DMS 273 treated with DMSO at 0.1 percent for 48 hours (cell line): ENCODE data around the gene AP1AR.
"Not testable (repeated sequence)": the region's sequence is repeated elsewhere in the genome, so short reads cannot be mapped to it uniquely, and the experiment has no call there.

Experiments
- DNase-seq: peaks from one replicate; lab custom pipeline; 2025; lab: John Stamatoyannopoulos, UW

AP1AR gene

GRCh38 chr4:112279025-112279881, 47.7 kb downstream of the AP1AR start:
- no peak for DNase-seq

GRCh38 chr4:112279882-112280315, 48.3 kb downstream of the AP1AR start:
- DNase-seq: no peak

- DNase-seq: no peak
Measured at GRCh38 chr4:112280386-112281056, 48.9 kb downstream of the AP1AR start.

GRCh38 chr4:112281895-112282398, 50.4 kb downstream of the AP1AR start:
- DNase-seq: not testable (repeated sequence)

GRCh38 chr4:112282860-112283667, 51.5 kb downstream of the AP1AR start:
- no peak for DNase-seq

- DNase-seq: no peak
Measured at GRCh38 chr4:112284166-112284565, 52.6 kb downstream of the AP1AR start.

- DNase-seq: no peak
Measured at GRCh38 chr4:112284662-112285411, 53.2 kb downstream of the AP1AR start.

GRCh38 chr4:112287258-112287989, 55.8 kb downstream of the AP1AR start:
- DNase-seq: no peak

GRCh38 chr4:112288455-112288854, 56.9 kb downstream of the AP1AR start:
- DNase-seq: no peak

GRCh38 chr4:112289407-112290253, 58.0 kb downstream of the AP1AR start:
- DNase-seq: no peak

- DNase-seq: no peak
Measured at GRCh38 chr4:112290341-112290740, 58.8 kb downstream of the AP1AR start.

- peak; percentile 22 for DNase-seq
Measured at GRCh38 chr4:112296949-112297880, 65.6 kb downstream of the AP1AR start, which contains the start of gene ALPK1. ALPK1 (plus strand) TSS chr4:112297369.

GRCh38 chr4:112299721-112300120, 68.1 kb downstream of the AP1AR start:
- no peak for DNase-seq

GRCh38 chr4:112302320-112303274, 71.0 kb downstream of the AP1AR start:
- no peak for DNase-seq

GRCh38 chr4:112305477-112305876, 73.9 kb downstream of the AP1AR start:
- DNase-seq: not testable (repeated sequence)

- peak; percentile 19 for DNase-seq
Measured at GRCh38 chr4:112309263-112309791, 77.7 kb downstream of the AP1AR start.

GRCh38 chr4:112311516-112311915, 79.9 kb downstream of the AP1AR start:
- no peak for DNase-seq
